Prostate gland (tissue), 2 donors: Measurements from ENCODE around the gene FOXJ3. TPM values are rescaled to one million over a fixed set of nuclear protein-coding genes. Genes with fewer than 3 reads are reported as not detected.

Source experiments
- DNase-seq: peaks from one replicate; pipeline ENCODE4 v3.0.0-alpha.2; 2019; ENCODE audit warnings: low spot score
- H3K27ac ChIP-seq, 2 donors: fragments of 200-600 bp; sonication (generic); 2 replicates each; pipeline ENCODE4 v1.5.1; 2017 to 2019
- H3K27me3 ChIP-seq: fragments of 200-600 bp; sonication (generic); replicated peaks from 2 replicates; pipeline ENCODE4 v1.5.1; 2019; ENCODE audit not compliant: insufficient read depth
- H3K36me3 ChIP-seq, 2 donors: fragments of 200-600 bp; sonication (generic); 1 replicate in 1 of 2; 2 replicates in 1 of 2; pipeline versions ENCODE4 v1.5.1 to v1.8.1; 2017 to 2019
- H3K4me1 ChIP-seq: fragments of 200-600 bp; sonication (generic); replicated peaks from 2 replicates; pipeline ENCODE4 v1.5.1; 2019
- H3K4me3 ChIP-seq, 2 donors: fragments of 200-600 bp; sonication (generic); 2 replicates each; pipeline ENCODE4 v1.5.1; 2017 to 2019
- H3K9me3 ChIP-seq: fragments of 200-600 bp; sonication (generic); 2 replicates; pipeline ENCODE4 v1.5.1; 2017
- POLR2A ChIP-seq: fragments of 450-650 bp; IDR thresholded peaks from one replicate; pipeline ENCODE4 v1.6.1; 2016; ENCODE audit warnings: antibody characterized with exemption, mild to moderate bottlenecking
- POLR2AphosphoS5 ChIP-seq: sonication (generic); formaldehyde crosslinking; IDR thresholded peaks from one replicate; pipeline ENCODE4 v1.6.1; 2017; ENCODE audit warnings: antibody characterized with exemption
- WGBS: methylation state at CpG from one replicate; pipeline ENCODE4 v1.1.5; 2018; 5-methylcytosine and 5-hydroxymethylcytosine counted together
- intact Hi-C: fragments of 100-400 bp; cut with DNase I; formaldehyde crosslinking; loops from one replicate; pipeline ENCODE4 v1.14.2; 2022
- total RNA-seq, 2 donors: library from RNA; depleted of rRNA; stranded (reverse); fragments of >200 nt; gene quantifications; one replicate each; pipeline ENCODE4 v1.1.0, GENCODE V29; 2016
- TF ChIP-seq, protein P1 (sequence below), 4 experiments: fragments of 200-600 bp in 2 of 4; fragments of 450-650 bp in 2 of 4; sonication (generic) in 2 of 4; IDR thresholded peaks; 1 replicate in 3 of 4; 2 replicates in 1 of 4; pipeline ENCODE4 v1.5.1; 2016 to 2019; ENCODE audit warnings: antibody characterized with exemption in 4 of 4, mild to moderate bottlenecking in 2 of 4, moderate library complexity in 2 of 4

Gene FOXJ3
- total RNA-seq = 10 to 100 TPM; 54.1 to 58.5 TPM

DNA sequence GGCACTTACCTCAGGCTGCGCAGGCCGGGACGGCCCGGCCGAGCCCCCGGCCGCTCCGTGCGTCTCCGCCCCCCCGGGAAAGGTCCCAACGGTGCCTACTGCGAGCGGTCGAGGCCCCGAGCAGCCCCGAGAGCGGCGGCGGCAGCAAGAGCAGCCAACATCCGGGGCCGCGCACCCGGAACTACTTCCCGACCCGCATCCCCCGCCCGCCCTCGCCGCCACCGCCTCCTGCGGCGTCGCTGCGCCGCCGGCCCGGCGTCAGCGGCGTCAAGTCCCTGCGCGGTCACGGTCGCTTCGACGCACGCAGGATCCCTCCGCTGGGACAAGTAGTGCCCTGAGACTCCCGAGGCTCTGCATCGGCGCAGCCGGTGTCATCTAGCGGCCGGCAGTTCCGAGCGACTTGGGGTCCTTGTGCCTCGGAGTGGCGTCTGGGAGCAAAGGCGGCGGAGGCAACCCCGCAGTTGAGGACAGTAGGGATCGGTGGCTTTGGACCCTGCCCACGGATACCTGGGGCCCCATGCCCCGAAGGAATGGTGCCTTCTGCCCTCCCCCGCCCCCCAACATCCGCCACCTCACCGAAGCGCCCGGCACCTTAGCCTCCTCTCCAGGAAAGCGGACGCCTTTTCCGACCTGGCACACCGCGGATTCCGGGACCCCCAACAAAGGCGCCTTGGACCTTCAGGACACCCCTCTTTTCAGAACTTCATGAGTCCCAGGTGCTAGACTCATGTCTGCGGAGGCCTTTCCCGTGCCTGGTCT is at the start of gene FOXJ3:
Gene FOXJ3, minus strand, starts transcription at position 186 of the 759 bp plus-strand sequence. CDS start 24,142 bp downstream, outside the sequence.
- Histone ChIP-seq H3K36me3 (no peaks in the 10 kb centered on the region), H3K4me3 (peak within 1 kb of the TSS; percentile 95 to 98), H3K4me1 (peaks cover 4% of the 10 kb centered on the region), H3K27me3 (no peaks in the 10 kb centered on the region), H3K27ac (peak within 1 kb of the TSS; percentile 94 to 96), H3K9me3 (no peaks in the 10 kb centered on the region)
- TF ChIP-seq POLR2AphosphoS5 = peak; percentile 81
- TF ChIP-seq, protein P1, sequence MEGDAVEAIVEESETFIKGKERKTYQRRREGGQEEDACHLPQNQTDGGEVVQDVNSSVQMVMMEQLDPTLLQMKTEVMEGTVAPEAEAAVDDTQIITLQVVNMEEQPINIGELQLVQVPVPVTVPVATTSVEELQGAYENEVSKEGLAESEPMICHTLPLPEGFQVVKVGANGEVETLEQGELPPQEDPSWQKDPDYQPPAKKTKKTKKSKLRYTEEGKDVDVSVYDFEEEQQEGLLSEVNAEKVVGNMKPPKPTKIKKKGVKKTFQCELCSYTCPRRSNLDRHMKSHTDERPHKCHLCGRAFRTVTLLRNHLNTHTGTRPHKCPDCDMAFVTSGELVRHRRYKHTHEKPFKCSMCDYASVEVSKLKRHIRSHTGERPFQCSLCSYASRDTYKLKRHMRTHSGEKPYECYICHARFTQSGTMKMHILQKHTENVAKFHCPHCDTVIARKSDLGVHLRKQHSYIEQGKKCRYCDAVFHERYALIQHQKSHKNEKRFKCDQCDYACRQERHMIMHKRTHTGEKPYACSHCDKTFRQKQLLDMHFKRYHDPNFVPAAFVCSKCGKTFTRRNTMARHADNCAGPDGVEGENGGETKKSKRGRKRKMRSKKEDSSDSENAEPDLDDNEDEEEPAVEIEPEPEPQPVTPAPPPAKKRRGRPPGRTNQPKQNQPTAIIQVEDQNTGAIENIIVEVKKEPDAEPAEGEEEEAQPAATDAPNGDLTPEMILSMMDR (IDR thresholded peaks at IDR 0.05) = peak in 2 of 4 experiments; percentile 21 to 42
- peak; percentile 54 for TF ChIP-seq POLR2A
- intact Hi-C loops = loop anchor here (5.0 kb wide), 1 partner anchor 122 kb away; the partner anchor contains the start of genes PPCS and ZMYND12
- under 1% methylated on average over 64 of the region's 79 CpGs for WGBS
- peak; percentile 92 for DNase-seq

GRCh38 chr1:42381280-42381673 is 46.2 kb upstream of the FOXJ3 start:
- H3K36me3 ChIP-seq = no peaks in the 10 kb centered on the region
- intact Hi-C loops = no loop called here
- no peaks in the 10 kb centered on the region for H3K9me3 ChIP-seq
- H3K27me3 ChIP-seq = no peaks in the 10 kb centered on the region
- peaks cover 4% of the 10 kb centered on the region for H3K4me1 ChIP-seq
- no peak for DNase-seq
- no peak overlapping the region for H3K27ac ChIP-seq
- 15% methylated on average over 8 of the region's 8 CpGs for WGBS
- TF ChIP-seq, protein P1 (IDR thresholded peaks at IDR 0.05) = no peak
- H3K4me3 ChIP-seq = peak overlapping the region; percentile 55 to 61

DNA sequence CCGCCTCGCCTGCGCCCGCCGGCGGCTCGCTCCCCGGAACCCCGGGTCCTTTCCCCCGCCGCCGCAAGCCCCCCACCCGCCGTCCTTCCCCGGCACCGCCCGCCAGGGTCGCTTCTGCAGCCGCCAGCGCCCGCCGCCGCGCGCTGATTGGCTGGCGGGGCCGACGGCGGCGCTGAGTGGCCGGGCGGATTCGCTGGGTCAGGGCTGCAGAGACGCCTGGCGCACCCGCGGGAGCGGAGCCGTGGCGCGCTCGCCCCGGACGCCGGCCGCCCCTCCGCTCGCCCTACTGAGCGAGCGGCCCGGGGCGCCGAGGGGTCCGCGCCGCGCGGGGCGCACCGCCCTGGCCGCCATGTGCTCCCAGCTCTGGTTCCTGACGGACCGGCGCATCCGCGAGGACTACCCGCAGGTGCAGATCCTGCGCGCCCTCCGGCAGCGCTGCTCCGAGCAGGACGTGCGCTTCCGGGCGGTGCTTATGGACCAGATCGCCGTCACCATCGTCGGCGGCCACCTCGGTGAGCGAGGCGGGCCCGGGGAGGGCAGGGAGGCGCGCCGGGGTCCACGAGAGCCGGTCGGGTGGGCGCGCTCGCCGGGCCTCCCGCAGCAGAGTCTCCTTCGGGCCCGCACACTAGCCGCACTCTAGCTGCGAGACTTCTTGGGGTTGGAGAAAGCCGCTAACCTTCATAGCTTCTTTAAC is 45.7 kb upstream of the FOXJ3 start, which contains the start of gene RIMKLA:
Gene RIMKLA, plus strand, starts transcription at position 207 of the 694 bp plus-strand sequence. Its CDS starts 143 bp downstream, at position 350.
- peak within 1 kb of the TSS; percentile 55 to 61 for H3K4me3 ChIP-seq
- intact Hi-C loops = no loop called here

DNA sequence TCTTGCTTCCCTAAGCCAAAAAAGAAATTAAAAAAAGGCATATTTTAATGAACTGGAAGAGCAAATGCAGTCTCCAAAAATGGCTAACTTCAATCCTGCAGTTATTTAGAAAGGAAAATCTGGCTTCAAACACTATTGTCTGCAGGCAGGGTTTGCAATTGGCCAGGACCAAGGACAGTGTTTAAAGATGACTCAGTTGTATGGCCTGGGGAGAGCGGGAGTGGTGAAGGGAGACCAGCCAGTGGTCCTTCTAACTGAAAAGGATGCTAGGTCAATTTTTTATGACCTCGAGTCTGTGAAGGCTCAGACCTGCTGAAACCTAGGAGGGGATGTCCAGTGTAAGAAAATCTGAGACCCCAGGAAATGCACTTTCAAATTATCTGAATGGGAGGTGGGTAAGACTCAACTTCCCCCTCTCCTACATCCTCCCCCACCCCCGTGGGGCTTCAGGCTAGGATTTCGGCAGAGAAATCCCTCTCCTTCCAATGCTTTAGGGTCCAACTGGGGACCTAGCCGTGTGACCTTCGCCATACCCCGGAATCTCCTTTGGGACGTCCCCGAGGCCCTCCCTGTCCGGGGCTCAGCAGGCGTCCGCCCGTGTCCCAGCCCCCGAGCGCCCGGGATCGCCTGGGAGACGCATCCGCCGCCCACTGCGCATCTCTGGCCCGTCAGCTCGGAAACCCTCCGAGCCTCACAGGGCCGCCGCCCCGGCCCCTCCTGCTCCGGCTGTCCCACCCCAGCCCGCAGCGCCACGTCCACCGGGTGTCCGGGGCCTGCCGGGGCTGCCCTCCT is 45.0 kb upstream of the FOXJ3 start:
- DNase-seq = no peak
- Histone ChIP-seq H3K4me3 (peak overlapping the region; percentile 55 to 61), H3K27me3 (no peaks in the 10 kb centered on the region), H3K36me3 (no peaks in the 10 kb centered on the region), H3K9me3 (no peaks in the 10 kb centered on the region), H3K4me1 (peaks cover 4% of the 10 kb centered on the region), H3K27ac (peak overlapping the region in 1 of 2 donors; percentile 39)
- 2% methylated on average over 34 of the region's 34 CpGs for WGBS
- TF ChIP-seq POLR2A (no peak), POLR2AphosphoS5 (no peak)
- TF ChIP-seq, protein P1 (IDR thresholded peaks at IDR 0.05) = no peak
- intact Hi-C loops = no loop called here

More for the DNA sequence above, 45.7 kb upstream of the FOXJ3 start, which contains the start of gene RIMKLA:
- TF ChIP-seq POLR2A (no peak), POLR2AphosphoS5 (no peak)
- TF ChIP-seq, protein P1 (IDR thresholded peaks at IDR 0.05) = peak in 2 of 4 experiments; percentile 4
- Histone ChIP-seq H3K9me3 (no peaks in the 10 kb centered on the region), H3K27me3 (no peaks in the 10 kb centered on the region), H3K27ac (peak within 1 kb of the TSS in 1 of 2 donors; percentile 39), H3K36me3 (no peaks in the 10 kb centered on the region), H3K4me1 (peaks cover 4% of the 10 kb centered on the region)
- DNase-seq = peak; percentile 49
- 1% methylated on average over 87 of the region's 101 CpGs for WGBS
